Right atrium auricular region (tissue), 2 donors: ENCODE results near the gene ALX1. TPM values are rescaled to one million over a fixed set of nuclear protein-coding genes. Genes with fewer than 3 reads are reported as not detected.

ENCODE experiments used
- DNase-seq: peaks from one replicate; pipeline ENCODE4 v3.0.0-alpha.2; 2019; ENCODE audit warnings: low spot score
- H3K27ac ChIP-seq, 2 donors: fragments of 200-600 bp; sonication (generic); 1 replicate in 1 of 2; 2 replicates in 1 of 2; pipeline ENCODE4 v1.5.1; 2016 to 2019
- H3K27me3 ChIP-seq, 2 donors: fragments of 200-600 bp; sonication (generic); one replicate each; pipeline versions ENCODE4 v1.5.1 to v1.6.0; 2017 to 2019
- H3K36me3 ChIP-seq: fragments of 200-600 bp; sonication (generic); one replicate; pipeline ENCODE4 v1.5.1; 2016
- H3K4me1 ChIP-seq, 2 donors: fragments of 200-600 bp; sonication (generic); one replicate each; pipeline versions ENCODE4 v1.5.1 to v1.6.0; 2017 to 2019
- H3K4me3 ChIP-seq, 2 donors: fragments of 200-600 bp; sonication (generic); 1 replicate in 1 of 2; 2 replicates in 1 of 2; pipeline ENCODE4 v1.5.1; 2017 to 2019; ENCODE audit warnings: mild to moderate bottlenecking in 1 of 2, moderate library complexity in 1 of 2
- H3K9me3 ChIP-seq, 2 donors: fragments of 200-600 bp; sonication (generic); one replicate each; pipeline ENCODE4 v1.5.1; 2019
- CTCF ChIP-seq, 2 donors: fragments of 200-600 bp; sonication (generic); IDR thresholded peaks; one replicate each; pipeline ENCODE4 v1.5.1; 2019; ENCODE audit warnings: antibody characterized with exemption in 2 of 2
- total RNA-seq, 2 donors: library from RNA; depleted of rRNA; stranded (reverse); fragments of >200 nt; gene quantifications; one replicate each; pipeline ENCODE4 v1.1.0, GENCODE V29; 2016

Gene ALX1
- total RNA-seq, 2 donors from 2014 or later = not detected

DNA sequence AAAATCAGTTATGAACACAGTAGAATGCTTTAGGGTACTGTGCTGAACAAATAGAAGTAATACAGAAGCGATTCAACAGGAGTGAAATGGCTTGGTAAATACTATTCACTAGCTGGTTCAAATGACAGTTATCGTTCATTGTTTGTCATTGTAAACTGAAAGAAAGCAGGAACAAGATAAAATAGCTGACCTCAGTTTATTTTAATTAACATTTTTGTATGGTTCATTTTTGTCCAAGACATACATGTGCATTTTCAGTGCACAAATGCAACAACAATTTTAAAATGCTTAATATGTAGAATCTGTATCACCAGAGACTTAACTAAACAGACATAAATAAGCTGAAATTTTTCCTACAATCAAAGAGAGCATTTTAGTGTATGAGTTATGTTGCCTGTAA, 49.9 kb downstream of the ALX1 start:
- H3K36me3 ChIP-seq = no peaks in the 10 kb centered on the region
- H3K4me3 ChIP-seq = no peak overlapping the region
- no peaks in the 10 kb centered on the region for H3K27me3 ChIP-seq
- H3K4me1 ChIP-seq = no peaks in the 10 kb centered on the region
- H3K9me3 ChIP-seq = no peaks in the 10 kb centered on the region
- DNase-seq = no peak
- TF ChIP-seq CTCF (IDR thresholded peaks at IDR 0.05) = no peak
- H3K27ac ChIP-seq = no peak overlapping the region

- Histone ChIP-seq H3K9me3 (no peaks in the 10 kb centered on the region), H3K27me3 (no peaks in the 10 kb centered on the region), H3K36me3 (no peaks in the 10 kb centered on the region), H3K4me3 (no peak overlapping the region), H3K27ac (no peak overlapping the region), H3K4me1 (no peaks in the 10 kb centered on the region)
- DNase-seq = no peak
- TF ChIP-seq CTCF (IDR thresholded peaks at IDR 0.05) = no peak
Measured at GRCh38 chr12:85348779-85349178, 68.8 kb downstream of the ALX1 start.

DNA sequence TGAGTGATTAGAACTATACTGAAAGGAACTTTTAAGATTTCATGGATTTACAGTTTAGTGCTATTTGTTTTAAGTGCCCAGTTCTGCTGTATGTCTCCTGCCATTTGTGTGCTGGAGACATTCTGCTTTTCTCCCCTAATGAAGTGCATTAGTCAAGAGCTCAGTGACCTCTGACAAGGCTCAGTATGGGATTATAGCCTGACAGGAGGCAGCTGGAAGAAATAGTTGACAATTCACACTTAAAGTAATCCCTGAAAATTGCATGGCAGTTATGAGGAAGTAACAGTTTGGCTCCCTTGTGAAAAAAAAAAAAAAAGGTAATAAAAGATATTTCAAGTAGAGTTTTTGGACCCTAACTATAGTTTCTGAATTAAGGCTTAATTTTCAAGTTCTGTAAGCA, 70.3 kb downstream of the ALX1 start:
- Histone ChIP-seq H3K36me3 (no peaks in the 10 kb centered on the region), H3K4me1 (no peaks in the 10 kb centered on the region), H3K27me3 (no peaks in the 10 kb centered on the region), H3K4me3 (no peak overlapping the region), H3K9me3 (no peaks in the 10 kb centered on the region), H3K27ac (no peak overlapping the region)
- no peak for DNase-seq
- TF ChIP-seq CTCF (IDR thresholded peaks at IDR 0.05) = no peak

Other genes starting within 250 kb of the ALX1 start
- not detected for gene TSPAN19, start 243.9 kb upstream of the ALX1 start, total RNA-seq
- gene LRRIQ1, start 243.9 kb upstream of the ALX1 start, total RNA-seq = under 1 TPM in 1 of 2 donors, not detected in 1; 0.12 TPM